Astrocyte of the cerebellum (primary cell): ENCODE data around the gene SH3BGRL2.

Source experiments
- DNase-seq: peaks from one replicate; pipeline ENCODE4 v3.0.0-alpha.2; 2011; ENCODE audit warnings: low read depth
- H3K4me3 ChIP-seq: 2 replicates; pipeline ENCODE4 v1.5.1; 2011; ENCODE audit warnings: mild to moderate bottlenecking, low read depth, low read length, moderate library complexity
- in situ Hi-C: cut with HindIII; loops from 2 replicates; pipeline ENCODE4 v1.10.0; 2017; ENCODE audit warnings: low sequenced_read_pairs
- TF ChIP-seq, protein P1 (sequence below): IDR thresholded peaks from 2 replicates; pipeline ENCODE4 v1.5.1; 2012; ENCODE audit warnings: low read length, low read depth, moderate library complexity, mild to moderate bottlenecking; ENCODE audit errors: missing control alignments

SH3BGRL2 gene

DNA sequence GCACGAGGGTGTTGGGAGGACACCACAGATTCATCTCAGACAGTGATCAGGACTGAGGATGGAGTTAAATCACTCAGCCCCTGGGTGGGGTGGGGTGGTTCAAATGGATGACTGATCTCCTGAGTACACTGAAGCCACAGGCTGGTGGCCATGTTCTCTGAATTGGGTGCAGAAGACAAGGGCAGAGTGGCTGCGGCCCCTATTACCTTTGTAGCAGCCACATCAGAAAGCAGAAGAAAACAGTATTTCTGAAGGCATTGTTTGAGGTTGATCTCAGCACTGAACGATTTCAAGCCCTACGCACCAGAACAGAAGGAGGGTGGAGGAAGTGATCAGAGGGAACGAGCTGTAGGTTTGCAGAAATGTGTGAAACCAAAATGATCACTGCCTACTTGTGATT lies 71.6 kb downstream of the SH3BGRL2 start:
- in situ Hi-C loops: no loop called here
- H3K4me3 ChIP-seq: no peak overlapping the region
- TF ChIP-seq, protein P1, sequence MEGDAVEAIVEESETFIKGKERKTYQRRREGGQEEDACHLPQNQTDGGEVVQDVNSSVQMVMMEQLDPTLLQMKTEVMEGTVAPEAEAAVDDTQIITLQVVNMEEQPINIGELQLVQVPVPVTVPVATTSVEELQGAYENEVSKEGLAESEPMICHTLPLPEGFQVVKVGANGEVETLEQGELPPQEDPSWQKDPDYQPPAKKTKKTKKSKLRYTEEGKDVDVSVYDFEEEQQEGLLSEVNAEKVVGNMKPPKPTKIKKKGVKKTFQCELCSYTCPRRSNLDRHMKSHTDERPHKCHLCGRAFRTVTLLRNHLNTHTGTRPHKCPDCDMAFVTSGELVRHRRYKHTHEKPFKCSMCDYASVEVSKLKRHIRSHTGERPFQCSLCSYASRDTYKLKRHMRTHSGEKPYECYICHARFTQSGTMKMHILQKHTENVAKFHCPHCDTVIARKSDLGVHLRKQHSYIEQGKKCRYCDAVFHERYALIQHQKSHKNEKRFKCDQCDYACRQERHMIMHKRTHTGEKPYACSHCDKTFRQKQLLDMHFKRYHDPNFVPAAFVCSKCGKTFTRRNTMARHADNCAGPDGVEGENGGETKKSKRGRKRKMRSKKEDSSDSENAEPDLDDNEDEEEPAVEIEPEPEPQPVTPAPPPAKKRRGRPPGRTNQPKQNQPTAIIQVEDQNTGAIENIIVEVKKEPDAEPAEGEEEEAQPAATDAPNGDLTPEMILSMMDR: no peak
- no peak for DNase-seq

DNA sequence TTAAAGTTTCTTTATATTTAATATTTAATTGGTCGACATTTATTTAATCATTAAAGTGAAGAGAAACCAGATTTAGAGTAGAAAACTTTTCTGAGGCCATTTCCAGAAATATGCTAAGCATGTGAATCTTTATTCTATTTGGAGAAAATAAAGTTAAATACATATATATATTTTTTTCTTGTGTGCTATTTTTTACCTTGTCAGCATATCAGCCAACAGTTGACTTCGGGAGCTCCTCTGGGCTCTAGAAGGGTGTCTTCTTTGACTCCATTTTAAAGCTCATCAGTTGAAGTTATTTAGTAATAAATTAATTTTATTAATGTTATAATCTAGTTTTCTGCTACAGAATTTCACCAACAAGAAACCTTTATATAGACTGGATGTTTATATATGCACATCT lies 73.1 kb downstream of the SH3BGRL2 start:
- in situ Hi-C loops: no loop called here
- no peak overlapping the region for H3K4me3 ChIP-seq
- no peak for DNase-seq
- TF ChIP-seq, protein P1: no peak

DNA sequence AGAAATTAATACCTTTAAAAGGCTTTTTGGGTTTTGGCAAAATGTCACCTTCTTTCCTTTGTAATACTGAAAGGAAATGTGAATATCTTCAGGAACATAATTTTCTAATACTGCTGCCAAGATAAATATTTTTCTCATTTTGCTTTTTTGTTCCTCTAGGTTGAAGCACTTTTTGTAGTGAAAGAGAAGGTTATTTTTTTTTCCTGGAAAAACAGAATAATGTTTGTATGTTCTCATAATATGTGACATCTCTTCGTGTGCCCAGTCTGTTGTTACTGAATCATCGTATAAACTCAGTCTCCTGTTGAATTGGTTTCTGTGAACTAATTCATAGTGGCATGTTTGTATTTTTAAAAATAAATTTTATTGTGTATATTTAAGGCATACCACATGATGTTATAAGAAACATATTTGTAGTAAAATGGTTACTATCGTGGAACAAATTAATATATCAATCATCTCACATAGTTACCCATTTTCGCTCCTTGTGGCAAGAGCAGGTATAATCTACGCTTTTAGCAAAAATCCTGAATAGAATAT lies 74.4 kb downstream of the SH3BGRL2 start:
- TF ChIP-seq, protein P1: no peak
- no peak overlapping the region for H3K4me3 ChIP-seq
- in situ Hi-C loops: no loop called here
- no peak for DNase-seq

DNA sequence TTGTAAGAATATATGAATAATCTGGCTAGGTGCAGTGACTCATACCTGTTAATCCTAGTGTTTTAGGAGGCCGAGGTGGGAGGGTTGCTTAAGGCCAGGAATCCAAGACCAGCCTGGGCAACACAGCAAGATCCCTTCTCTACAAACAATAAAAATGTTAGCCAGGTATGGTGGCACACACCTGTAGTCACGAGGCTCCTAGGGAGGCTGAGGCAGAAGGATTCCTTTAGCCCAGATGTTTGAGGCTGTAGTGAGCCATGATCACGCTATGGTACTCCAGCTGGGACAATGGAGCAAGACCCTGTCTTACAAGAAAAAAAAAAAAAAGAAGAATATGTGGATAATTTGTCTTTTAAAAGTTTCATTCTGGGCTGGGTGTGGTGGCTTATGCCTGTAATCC lies 75.4 kb downstream of the SH3BGRL2 start:
- no peak for DNase-seq
- TF ChIP-seq, protein P1: no peak
- in situ Hi-C loops: no loop called here
- H3K4me3 ChIP-seq: no peak overlapping the region

DNA sequence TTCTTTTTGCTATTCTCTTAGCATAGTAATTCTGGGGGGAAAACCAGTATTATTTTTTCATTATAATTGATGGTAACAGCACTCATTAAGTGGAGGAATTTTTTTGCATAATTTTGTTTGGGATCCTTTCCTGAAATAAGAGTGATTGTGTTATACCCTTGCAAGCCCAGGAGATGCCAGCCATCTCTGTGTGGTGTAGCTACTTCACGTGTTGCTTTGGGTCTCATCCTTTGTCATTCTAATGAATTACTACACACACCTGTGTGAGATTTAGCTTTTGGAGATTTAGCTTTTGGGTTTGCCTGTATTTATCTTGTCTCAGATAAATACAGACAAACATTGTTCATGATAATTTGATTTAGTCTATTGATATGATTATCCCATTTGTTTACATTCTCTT lies 76.5 kb downstream of the SH3BGRL2 start:
- DNase-seq: no peak
- TF ChIP-seq, protein P1: no peak
- in situ Hi-C loops: no loop called here
- H3K4me3 ChIP-seq: no peak overlapping the region

DNA sequence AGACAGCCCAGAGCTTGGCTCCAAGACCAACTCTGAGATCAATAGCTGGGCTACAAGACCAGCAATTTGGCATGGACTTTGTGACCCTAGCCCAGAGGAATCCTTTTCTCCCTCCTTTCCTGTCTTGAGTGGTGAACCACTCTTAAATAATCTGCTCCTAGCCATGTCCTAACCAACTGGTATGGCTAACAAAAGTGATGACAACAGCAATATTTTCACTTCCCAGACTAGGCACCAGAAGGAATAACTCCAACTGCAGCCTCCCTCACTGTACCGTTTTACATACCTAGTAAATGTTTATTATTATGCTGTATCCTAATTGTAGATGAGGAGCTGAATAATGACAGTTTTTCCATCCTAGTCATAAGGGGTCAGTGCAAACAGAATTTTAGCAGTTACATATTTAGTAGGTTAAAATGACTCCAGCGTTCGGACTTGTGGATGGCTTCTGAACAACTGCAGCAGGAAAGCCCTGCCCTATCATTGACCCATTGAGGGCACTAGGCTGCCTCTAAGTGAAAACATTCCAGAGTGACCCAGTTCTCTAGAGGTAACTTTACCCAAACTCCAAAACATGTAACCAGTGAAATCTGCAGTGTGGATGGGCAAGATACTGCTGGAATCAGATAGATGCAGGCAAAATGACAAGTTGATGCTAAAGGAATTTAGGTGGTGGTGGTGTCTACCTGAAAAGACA lies 77.1 kb downstream of the SH3BGRL2 start:
- H3K4me3 ChIP-seq: no peak overlapping the region
- TF ChIP-seq, protein P1: no peak
- no peak for DNase-seq
- in situ Hi-C loops: no loop called here
